ENCODE results near the gene HTRA1. TPM values are rescaled to one million over a fixed set of nuclear protein-coding genes. Genes with fewer than 3 reads are reported as not detected.

The HTRA1 gene
- total RNA-seq, 1 experiment from 2014 or later = 18.6 TPM

GRCh38 chr10:122480146-122480833 lies 18.9 kb downstream of the HTRA1 start:
- Histone ChIP-seq H3K4me3 (ENCODE audit: low read length) (no peak overlapping the region), H3K79me2 (ENCODE audit: low read length) (no peaks in the 10 kb centered on the region), H2AFZ (ENCODE audit: low read length) (no peak overlapping the region), H3K4me2 (ENCODE audit: low read length) (no peak overlapping the region), H3K27me3 (ENCODE audit: low read length) (no peaks in the 10 kb centered on the region), H3K36me3 (ENCODE audit: low read depth, low read length) (no peaks in the 10 kb centered on the region), H3K27ac (ENCODE audit: low read length) (no peak overlapping the region), H3F3A (ENCODE audit: low read length, unreplicated experiment) (no peaks in the 10 kb centered on the region), H3K9ac (ENCODE audit: low read length) (no peak overlapping the region), H3K9me3 (ENCODE audit: low read length) (no peaks in the 10 kb centered on the region), H4K20me1 (ENCODE audit: low read length) (no peaks in the 10 kb centered on the region), H3K9me2 (replicated peaks; ENCODE audit: low read length) (no peaks in the 10 kb centered on the region), H3K4me1 (ENCODE audit: insufficient read depth, low read length) (no peaks in the 10 kb centered on the region)
- POLR2A ChIA-PET (ENCODE audit: unreplicated experiment) = no interaction called here
- no peak for ATAC-seq
- no TSS peak for BruUV-seq (replicated peaks)
- CTCF ChIA-PET = no interaction called here
- intact Hi-C loops (cut with micrococcal nuclease) = no loop called here
- TF ChIP-seq CTCF (conservative IDR thresholded peaks at IDR 0.05; ENCODE audit: low read depth, low read length) (no peak), EZH2 (IDR thresholded peaks at IDR 0.05; ENCODE audit: low read length, unreplicated experiment) (no peak), EZH2phosphoT487 (IDR thresholded peaks at IDR 0.05; ENCODE audit: borderline replicate concordance, low read length) (no peak)
- DNase-seq = no peak

- ChIA-PET POLR2A (ENCODE audit: unreplicated experiment) (interaction anchor here (0.6 kb wide), 1 partner anchor 448 kb away, joined by 6 read pairs; no protein-coding TSS in a partner anchor), CTCF (no interaction called here)
- H3K36me3 ChIP-seq (ENCODE audit: low read depth, low read length) = no peaks in the 10 kb centered on the region
- no peaks in the 10 kb centered on the region for H3K27me3 ChIP-seq (ENCODE audit: low read length)
- no peaks in the 10 kb centered on the region for H3K9me3 ChIP-seq (ENCODE audit: low read length)
- intact Hi-C loops (cut with micrococcal nuclease) = no loop called here
- H2AFZ ChIP-seq (ENCODE audit: low read length) = no peak overlapping the region
- no peaks in the 10 kb centered on the region for H3F3A ChIP-seq (ENCODE audit: low read length, unreplicated experiment)
- H3K4me1 ChIP-seq (ENCODE audit: insufficient read depth, low read length) = no peaks in the 10 kb centered on the region
- no peak for TF ChIP-seq EZH2 (IDR thresholded peaks at IDR 0.05; ENCODE audit: low read length, unreplicated experiment)
- H3K4me2 ChIP-seq (ENCODE audit: low read length) = no peak overlapping the region
- BruUV-seq (replicated peaks) = no TSS peak
- DNase-seq (no peak), ATAC-seq (no peak)
- H3K9ac ChIP-seq (ENCODE audit: low read length) = no peak overlapping the region
- no peaks in the 10 kb centered on the region for H3K9me2 ChIP-seq (replicated peaks; ENCODE audit: low read length)
- H3K4me3 ChIP-seq (ENCODE audit: low read length) = no peak overlapping the region
- H3K27ac ChIP-seq (ENCODE audit: low read length) = no peak overlapping the region
- no peaks in the 10 kb centered on the region for H3K79me2 ChIP-seq (ENCODE audit: low read length)
- H4K20me1 ChIP-seq (ENCODE audit: low read length) = no peaks in the 10 kb centered on the region
These were observed 20.1 kb downstream of the HTRA1 start for GRCh38 chr10:122481296-122482056.

- no peaks in the 10 kb centered on the region for H3K79me2 ChIP-seq (ENCODE audit: low read length)
- H3K4me1 ChIP-seq (ENCODE audit: insufficient read depth, low read length) = no peaks in the 10 kb centered on the region
- H3K9me3 ChIP-seq (ENCODE audit: low read length) = no peaks in the 10 kb centered on the region
- no peaks in the 10 kb centered on the region for H4K20me1 ChIP-seq (ENCODE audit: low read length)
- no peak overlapping the region for H2AFZ ChIP-seq (ENCODE audit: low read length)
- ChIA-PET CTCF (no interaction called here), POLR2A (ENCODE audit: unreplicated experiment) (no interaction called here)
- no peaks in the 10 kb centered on the region for H3K9me2 ChIP-seq (replicated peaks; ENCODE audit: low read length)
- H3K27me3 ChIP-seq (ENCODE audit: low read length) = no peaks in the 10 kb centered on the region
- H3F3A ChIP-seq (ENCODE audit: low read length, unreplicated experiment) = no peaks in the 10 kb centered on the region
- no peak overlapping the region for H3K9ac ChIP-seq (ENCODE audit: low read length)
- no TSS peak for BruUV-seq (replicated peaks)
- intact Hi-C loops (cut with micrococcal nuclease) = no loop called here
- H3K27ac ChIP-seq (ENCODE audit: low read length) = no peak overlapping the region
- no peak overlapping the region for H3K4me2 ChIP-seq (ENCODE audit: low read length)
- TF ChIP-seq EZH2 (IDR thresholded peaks at IDR 0.05; ENCODE audit: low read length, unreplicated experiment) (no peak), CTCF (conservative IDR thresholded peaks at IDR 0.05; ENCODE audit: low read depth, low read length) (no peak), EZH2phosphoT487 (IDR thresholded peaks at IDR 0.05; ENCODE audit: borderline replicate concordance, low read length) (no peak)
- H3K4me3 ChIP-seq (ENCODE audit: low read length) = no peak overlapping the region
- no peaks in the 10 kb centered on the region for H3K36me3 ChIP-seq (ENCODE audit: low read depth, low read length)
- DNase-seq (no peak), ATAC-seq (no peak)
These were observed 23.1 kb downstream of the HTRA1 start for GRCh38 chr10:122484276-122485060.
